Right renal cortex interstitium (tissue), 3 donors: ENCODE measurements around the gene ZEB1. TPM values are rescaled to one million over a fixed set of nuclear protein-coding genes. Genes with fewer than 3 reads are reported as not detected.
A peak's percentile ranks its signal among the peaks of the same experiment; 100 is the strongest.

ENCODE experiments used
- DNase-seq, 3 donors: peaks; one replicate each; pipeline ENCODE4 v3.0.0-alpha.2; 2013; ENCODE audit warnings: low read depth in 3 of 3, low spot score in 2 of 3
- polyA plus RNA-seq, 3 donors: library from polyadenylated mRNA; unstranded; fragments of 120-200 nt; gene quantifications; one replicate each; pipeline ENCODE4 v1.2.1, GENCODE V29; 2013; ENCODE audit not compliant: insufficient read length in 3 of 3

Gene ZEB1
- polyA plus RNA-seq = 10 to 100 TPM; 27.3 to 35.9 (median 31.6) TPM

DNA sequence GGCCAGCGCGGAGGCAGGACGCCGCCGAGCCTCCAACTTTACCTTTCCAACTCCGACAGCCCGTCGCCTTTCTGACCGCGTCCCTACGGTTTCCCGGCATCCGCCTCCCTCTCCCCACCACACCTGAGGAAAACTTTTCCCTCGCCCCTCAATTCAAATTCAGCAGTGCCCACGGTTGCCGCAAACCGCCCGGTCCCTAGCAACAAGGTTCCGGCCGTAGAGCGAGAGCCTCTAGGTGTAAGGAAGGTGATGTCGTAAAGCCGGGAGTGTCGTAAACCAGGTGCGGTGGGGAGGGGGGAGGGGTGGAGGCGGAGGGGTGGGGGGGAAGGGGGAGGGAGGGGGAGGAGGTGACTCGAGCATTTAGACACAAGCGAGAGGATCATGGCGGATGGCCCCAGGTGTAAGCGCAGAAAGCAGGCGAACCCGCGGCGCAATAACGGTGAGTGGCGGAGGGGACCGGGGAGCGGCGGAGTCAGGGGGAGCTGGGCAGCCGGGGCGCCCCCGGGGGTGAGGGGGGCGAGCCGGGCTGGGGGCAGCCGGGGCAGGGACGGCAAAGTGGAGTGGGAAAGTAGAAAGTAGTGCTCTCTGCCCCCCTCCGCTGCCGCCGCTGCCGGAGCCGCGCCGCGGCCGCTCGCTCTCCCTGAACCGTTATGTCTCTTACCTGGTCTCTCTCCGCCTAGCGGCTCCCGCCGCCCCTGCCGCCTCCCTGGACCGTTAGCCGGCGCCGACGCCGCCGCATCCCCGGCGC, at the start of gene ZEB1:
TSS of gene ZEB1 (plus strand) at position 363 of the 748 bp plus-strand sequence. CDS start at position 382, 19 bp downstream.
- peak in 2 of 3 donors; percentile 72 to 84 for DNase-seq

DNA sequence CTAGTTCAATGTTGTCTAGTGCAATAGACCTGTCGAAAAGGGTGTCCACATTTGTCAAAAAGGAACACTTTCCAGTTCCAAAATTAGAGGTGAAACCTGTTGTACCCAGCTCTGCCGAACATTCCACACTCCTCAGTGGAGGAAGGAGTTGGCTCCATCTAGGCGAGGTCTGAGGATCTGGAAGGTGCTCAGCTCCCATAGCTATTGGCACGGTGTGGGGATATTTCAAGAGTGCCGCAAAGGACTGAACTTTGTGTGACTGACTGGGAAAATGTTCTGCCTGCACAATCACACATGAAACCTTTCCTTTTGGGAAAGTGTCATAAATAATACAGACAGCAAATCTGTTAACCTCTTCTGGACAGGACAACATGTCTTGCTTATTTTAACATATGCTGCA, 48.1 kb upstream of the ZEB1 start:
- no peak for DNase-seq

DNA sequence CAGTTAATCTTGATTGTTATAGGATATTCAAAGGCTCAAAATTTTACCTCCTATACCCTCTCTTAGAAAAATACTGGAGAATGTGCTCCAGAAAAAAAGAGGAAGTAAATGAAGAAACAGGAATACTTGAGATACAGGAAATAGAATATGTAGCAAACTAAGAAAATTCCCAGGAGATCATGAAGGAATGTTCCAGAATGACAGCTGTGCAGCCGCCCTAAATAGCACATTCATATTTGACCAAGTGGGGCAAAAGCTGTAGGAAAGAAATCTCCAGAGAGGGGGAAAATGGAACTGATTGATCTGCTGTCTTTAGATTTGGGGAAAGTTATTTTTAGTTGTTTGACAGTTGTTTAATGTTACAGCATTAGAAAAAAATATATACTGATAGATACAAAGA, 46.2 kb upstream of the ZEB1 start:
- DNase-seq = no peak

DNA sequence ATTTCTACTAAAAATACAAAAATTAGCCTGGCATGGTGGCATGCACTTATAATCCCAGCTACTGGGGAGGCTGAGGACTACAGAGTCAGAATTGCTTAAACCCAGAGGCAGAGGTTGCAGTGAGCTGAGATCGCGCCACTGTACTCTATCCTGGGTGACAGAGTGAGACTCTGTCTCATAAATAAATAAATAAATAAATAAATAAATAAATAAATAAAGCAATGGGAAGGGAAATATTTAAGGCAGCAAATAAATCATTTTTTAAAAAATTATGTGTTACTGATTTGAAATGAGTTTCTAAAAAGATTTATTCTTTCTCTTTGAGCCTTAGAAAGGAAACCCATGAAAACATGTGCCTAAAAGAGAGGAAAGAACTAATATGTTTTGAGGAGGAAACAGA, 45.2 kb upstream of the ZEB1 start:
- DNase-seq = no peak

DNA sequence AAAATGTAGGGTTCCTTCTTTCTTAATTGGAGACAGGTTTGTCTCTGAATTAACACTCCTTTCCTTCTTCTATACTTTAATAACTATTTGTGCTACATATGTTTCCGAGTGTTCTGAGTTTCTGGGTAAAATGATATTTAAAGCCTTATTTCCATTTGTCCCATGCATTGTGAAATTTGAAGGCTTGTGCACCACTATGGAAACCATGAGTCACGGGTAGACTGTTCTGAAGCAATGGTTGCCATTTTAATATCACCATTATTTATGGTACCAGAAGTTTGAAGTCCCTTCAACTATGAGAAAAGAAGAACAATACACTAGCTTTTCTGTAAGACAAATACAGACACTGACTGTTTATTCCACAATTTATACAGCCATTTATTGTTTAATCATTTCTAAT, 44.7 kb upstream of the ZEB1 start:
- no peak for DNase-seq

DNA sequence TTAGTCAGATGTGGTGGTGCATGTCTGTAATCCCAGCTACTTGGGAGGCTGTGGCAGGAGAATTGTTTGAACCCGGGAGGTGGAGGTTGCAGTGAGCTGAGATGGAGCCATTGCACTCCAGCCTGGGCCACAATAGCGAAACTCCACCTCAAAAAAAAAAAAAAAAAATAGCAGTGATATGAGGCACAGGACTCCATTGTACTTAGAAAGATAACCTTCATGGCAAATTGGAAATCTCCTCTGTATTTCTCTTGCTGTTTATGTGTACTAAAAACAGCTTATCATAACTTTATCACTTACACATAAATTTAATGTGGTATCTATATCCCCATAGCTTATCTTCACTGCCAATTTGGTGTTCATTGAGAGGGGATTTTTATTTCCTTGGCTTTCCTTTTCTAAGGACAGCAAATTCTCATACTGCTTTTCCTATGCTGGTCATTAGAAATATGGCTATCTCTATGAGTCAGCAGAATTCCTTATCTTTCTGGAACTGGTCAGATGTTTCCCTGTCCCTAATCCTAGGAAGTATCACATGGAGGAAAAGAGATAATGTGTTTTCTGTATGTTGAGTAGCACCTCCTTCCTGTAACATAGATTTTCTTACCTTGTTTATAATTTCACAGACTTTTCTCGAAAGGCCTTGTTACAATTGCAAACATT, 40.6 kb upstream of the ZEB1 start:
- no peak for DNase-seq

DNA sequence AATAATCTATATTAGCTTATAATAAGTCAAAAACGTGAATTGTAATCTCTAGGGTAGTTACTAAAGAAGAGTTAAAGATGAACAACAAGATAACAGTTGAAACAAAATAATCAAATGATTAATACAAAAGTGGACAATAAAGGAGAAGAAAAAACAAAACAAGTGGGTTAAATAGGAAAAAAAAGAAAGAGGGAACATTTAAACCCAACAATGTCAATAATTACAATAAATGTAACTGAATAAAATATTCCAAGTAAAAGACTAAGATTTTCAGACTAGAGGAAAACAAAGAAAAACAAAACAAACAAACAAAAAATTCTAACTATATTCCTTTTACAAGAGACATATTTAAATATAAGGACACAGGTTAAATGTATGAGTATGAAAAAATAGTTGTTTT, 38.0 kb upstream of the ZEB1 start:
- DNase-seq = no peak

DNA sequence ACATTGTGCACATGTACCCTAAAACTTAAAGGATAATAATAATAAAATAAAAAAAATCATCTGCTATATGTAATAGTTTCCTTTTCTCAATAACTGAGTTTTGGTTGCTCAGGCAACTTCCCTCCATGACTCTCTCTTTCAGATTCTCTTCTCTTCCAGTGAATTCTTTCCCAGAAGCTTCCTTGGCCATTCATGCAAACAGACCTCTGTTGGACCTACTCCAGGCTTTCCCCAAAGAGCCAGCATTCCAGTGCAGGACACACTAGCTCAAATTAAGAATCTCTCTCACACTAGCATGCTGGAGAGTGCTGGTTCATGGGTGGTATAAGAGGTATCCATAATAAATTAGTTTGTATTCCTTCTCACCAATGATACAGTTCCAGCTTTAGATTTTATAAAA, 31.0 kb upstream of the ZEB1 start:
- no peak for DNase-seq

DNA sequence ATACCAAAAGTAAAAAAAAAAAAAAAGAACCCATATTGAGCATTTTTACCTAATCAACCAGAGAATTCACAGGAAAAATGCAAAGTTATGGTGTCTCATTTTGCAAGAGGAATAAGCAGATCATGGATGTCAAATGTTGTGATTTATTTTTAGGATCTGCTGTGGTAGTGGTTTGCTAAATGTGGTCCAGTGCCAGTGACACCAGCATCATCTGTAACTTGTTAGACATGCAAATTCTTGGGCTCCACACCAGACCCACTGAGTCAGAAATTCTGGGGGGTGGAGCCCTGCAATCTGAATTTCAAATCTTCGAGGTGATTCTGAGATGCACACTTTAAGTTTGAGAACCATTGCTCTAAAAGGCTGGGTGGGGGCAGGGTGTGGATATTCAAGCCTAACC, 30.1 kb upstream of the ZEB1 start:
- DNase-seq = no peak

DNA sequence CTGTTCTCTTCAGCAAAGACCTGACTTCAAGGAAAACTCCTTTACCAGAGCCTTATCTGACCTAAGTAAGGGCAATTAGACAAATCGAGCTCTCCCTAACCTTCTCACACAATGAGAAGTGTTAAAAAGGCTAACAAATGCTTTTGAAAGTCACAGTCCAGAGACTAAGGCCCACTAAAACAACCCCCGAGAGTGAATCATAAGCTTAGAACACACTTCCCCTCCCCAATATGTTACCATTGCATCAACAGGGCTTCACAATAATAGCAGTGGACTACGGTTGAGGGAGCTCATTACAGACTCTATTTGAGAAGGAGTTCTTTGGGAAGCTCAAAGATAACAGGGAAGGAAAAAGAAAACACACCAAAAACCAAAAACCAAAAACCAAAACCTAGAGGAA, 28.6 kb upstream of the ZEB1 start:
- DNase-seq = no peak

DNA sequence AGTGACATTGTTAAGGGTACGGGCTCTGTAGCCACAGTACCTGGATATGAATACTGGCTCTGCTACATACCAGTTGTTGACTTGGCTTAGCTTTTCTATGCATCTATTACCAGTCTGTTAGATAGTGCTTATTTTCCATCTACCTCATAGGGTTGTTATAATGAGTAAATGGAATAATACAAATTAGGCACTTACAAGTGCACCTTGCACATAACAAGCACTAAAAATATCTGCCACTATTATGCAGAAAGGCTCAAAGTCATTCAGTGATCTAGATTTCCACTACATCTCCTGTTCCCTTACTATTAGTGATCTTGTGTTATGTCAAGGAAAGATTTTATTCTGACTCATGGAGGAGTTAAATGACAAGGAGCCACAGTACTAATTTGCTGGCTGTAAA, 27.9 kb upstream of the ZEB1 start:
- no peak for DNase-seq

DNA sequence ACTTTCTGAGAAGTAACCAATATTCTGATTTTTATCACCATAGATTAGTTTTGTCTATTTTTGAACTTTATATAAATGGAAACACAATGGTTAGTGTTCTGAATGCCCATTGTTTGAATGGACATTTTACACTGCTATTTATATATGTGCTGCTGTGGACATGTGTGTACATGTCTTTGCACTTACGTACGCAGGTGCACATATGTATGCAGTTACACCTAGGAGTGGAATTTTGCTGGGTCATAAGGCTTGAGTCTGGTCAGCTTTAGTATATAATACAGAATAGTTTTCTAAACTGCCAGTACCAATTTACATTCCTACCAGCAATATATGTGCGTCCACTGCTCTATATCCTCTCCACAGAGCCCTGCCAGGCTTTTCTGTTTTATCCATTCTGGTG, 24.5 kb upstream of the ZEB1 start:
- DNase-seq = no peak

DNA sequence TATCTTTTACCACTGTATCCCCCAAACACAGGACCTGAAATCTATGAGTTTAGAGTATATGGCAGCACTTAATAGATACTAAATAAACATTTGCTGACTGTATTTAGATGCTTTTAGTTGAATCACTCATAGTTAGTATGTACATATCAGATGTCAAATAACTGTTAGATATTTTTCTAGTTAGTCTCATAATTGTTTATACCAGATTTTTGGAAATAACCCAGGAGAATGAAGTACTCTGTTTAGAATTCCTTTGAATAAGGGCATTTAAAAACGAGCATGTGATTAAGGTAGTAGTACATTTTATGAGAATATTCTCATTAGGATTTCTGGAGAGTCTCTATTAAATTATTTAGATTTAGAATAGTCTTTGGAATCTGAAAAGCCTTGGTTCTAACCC, 22.3 kb upstream of the ZEB1 start:
- DNase-seq = no peak

DNA sequence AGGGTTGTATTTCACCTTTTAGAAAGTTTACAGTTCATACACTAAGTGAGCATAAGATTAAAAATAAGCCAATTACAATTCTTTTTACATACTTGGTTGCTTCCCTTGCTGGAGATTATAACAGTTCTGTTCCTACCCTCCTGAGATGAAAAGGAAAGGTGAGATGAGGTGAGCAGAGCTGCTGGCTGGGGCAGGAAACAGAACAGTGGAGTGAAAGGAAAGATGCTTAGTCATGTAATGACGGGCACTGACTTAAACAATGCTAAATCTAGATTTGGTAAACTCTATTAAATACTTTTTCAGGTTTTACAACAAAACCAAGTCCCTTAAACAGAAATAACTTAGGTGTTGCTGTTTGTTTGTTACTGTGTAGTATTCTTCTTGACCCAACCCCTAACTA, 19.9 kb upstream of the ZEB1 start:
- DNase-seq = no peak

DNA sequence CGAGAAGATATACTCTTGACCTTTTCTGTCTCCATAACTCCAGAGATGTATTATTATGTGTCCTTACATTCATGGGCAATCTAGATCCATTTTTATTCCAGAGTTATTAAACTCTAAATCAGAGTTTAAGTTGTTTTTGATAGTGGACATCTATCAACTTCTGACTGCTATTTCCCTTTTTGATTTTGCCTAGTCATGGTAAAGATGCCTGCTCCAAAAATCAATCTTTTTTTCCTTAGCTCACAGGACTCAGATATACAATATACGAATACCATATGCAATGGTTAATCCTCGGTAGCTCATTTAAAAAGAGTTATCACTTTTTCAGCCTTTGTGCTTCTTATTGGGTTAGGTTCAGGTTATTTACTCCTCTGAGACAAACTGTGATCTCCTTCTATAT, 15.8 kb upstream of the ZEB1 start:
- no peak for DNase-seq

DNA sequence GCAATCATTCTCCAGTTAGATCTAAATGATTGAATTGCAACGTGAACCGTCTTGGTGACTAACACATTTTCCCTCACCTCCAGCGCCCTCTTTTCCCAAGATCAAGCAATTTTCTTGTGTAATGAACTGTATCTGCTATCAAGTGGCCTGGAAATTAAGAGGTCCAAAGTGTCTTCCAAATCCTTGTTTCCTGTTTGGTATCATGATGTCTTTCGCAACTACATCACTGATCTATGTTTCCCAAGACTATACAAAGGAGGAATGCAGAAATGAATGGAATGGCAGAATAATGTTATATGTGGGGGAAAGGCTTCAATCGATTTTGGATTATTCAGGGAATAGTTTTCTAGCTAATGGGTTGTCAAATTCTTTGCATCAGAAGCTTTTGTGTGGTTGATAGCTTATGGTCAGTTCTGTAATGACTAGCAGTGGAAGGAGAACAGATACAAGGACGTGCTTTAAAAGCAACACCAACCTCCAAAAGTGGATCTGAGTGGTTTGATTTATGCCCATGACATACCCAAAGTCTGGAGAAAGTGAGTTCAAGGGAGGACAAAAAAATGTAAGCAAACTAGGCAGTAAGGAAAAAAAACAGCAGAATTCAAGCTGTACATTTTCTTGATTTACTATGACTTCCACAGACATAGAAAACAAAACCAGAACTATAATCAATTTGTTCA, 14.6 kb upstream of the ZEB1 start:
- DNase-seq = no peak

DNA sequence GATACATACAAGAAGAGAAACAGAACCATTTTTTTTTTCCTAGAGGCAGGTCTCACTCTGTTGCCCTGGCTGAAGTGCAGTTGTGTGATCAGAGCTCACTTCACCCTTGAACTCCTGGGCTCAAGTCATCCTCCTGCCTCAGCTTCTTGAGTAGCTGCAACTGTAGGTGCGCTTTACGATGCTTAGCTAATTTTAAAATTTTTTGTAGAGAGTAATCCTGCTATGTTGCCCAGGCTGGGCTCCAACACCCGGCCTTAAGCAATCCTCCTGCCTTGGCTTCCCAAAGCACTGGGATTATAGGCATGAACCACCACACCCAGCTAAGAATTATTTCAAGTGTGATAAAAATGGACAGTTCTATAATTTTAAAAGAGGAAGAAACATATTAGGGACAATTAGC, 5.6 kb upstream of the ZEB1 start:
- no peak for DNase-seq

DNA sequence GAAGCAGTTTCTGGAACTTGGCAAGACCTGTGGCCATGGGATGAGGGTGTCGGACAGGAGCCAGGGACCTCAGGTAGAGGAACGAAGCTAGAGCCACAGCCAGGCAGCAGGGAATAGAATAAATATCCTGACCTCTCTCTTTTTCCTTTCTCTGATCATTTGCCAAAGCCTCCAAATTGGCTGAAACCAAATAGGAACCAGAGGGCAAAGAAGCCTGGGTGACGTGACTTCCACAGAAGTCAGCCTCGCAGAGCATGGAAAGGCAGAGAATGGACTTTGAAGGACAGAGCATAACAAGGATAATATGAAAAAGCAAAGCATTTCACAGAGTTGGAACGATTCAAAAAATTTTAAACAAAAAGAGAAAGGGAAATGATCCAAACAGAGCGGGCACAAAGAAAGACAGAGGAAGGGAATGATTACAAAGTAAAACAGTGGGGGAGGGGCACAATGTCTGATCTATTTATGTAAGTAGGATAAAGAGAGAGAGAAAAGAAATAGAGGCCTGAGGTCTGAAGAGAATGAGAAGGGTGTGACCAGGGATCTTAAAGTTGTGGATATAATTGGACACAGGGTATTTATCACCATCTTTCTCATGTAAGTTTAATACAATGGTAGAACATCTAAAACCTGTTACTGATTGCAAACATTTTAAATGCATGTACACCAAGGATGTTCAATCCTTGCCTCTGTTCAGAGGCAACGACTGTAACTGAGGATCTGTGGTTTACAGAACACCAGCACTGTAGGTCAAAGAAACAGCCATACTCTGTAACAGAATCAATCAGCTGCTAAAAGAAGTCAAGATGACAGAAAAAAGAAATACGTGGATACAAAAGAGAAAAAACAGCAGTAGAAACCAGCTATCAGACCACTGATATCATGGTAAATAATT, 4.5 kb upstream of the ZEB1 start:
- DNase-seq = no peak

DNA sequence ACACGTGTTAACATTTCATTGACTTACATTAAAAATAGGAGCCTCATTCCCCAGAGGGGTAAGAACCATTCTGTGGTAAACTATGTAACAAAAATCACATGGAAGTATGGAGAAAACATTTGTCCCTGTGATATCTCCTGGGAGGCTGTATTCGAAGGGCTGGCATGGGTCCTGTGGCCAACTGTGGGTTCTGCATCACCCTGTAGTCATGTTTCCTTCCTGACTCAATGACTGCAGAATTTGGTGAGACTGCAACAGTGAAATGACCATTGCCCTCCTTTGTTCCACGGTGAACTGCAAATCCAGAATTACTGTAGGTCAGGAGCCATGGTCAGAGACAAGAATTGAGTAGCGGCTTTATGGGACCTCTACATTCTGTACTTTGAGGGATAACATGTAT, 3.6 kb upstream of the ZEB1 start:
- DNase-seq = no peak

DNA sequence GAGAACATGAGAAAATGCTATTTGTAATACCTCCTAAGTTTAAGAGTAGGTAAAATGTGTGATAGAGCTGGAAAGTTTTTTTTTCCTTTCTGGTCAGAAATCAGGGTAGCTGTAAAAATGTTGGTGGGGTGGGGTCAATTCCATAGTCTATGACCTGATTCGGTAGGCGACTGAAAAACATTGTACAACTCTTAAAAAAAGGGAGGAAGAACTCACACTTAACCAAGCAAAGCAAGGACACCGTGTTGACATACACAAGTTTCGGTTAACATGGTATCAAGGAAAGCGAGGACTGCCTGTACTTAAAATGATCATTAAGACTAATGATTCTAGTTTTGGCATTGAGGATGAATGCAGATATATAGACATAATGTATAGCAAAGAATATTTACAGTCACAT, 1.8 kb upstream of the ZEB1 start:
- DNase-seq = no peak
